H1 (cell line): ENCODE data around the gene TOMM40L. TPM values are rescaled to one million over a fixed set of nuclear protein-coding genes. Genes with fewer than 3 reads are reported as not detected.

Source experiments
- CTCF ChIA-PET: fragments of 300-600 bp; sonication (Branson Sonifier 250); formaldehyde crosslinking; loops from one replicate; lab custom pipeline; 2021; ENCODE audit not compliant: partially characterized antibody; lab: Charles Lee
- POLR2A ChIA-PET: fragments of 300-600 bp; sonication (Branson Sonifier 250); formaldehyde crosslinking; loops from one replicate; lab custom pipeline; 2021; ENCODE audit warnings: inconsistent platforms; ENCODE audit not compliant: partially characterized antibody; lab: Charles Lee
- DNase-seq, 2 experiments: peaks; one replicate each; pipeline versions ENCODE4 v3.0.0 to v3.0.0-alpha.2; 2010 to 2022; ENCODE audit warnings: low spot score in 2 of 2, low read depth in 1 of 2, mixed read lengths in 1 of 2
- FAIRE-seq: peaks from 2 replicates; lab custom pipeline; 2011; peaks lifted over from hg19 to GRCh38; lab: Jason Lieb, UNC
- H2AFZ ChIP-seq: 2 replicates; pipeline ENCODE4 v1.8.1; 2012; ENCODE audit warnings: low read length, inconsistent platforms
- H2AK5ac ChIP-seq: 2 replicates; pipeline ENCODE4 v1.6.1; 2013; ENCODE audit warnings: low read depth, low read length
- H2BK120ac ChIP-seq: replicated peaks from 2 replicates; pipeline ENCODE3; 2013; ENCODE audit warnings: low read depth, low read length, inconsistent platforms
- H2BK12ac ChIP-seq: 2 replicates; pipeline ENCODE4 v1.6.1; 2013; ENCODE audit warnings: low read depth, low read length
- H2BK15ac ChIP-seq: 2 replicates; pipeline ENCODE4 v1.6.1; 2013; ENCODE audit warnings: low read length
- H2BK20ac ChIP-seq: 2 replicates; pipeline ENCODE4 v1.6.1; 2013; ENCODE audit warnings: low read length
- H2BK5ac ChIP-seq: 2 replicates; pipeline ENCODE4 v1.6.1; 2013; ENCODE audit warnings: low read depth, low read length
- H3K14ac ChIP-seq: 2 replicates; pipeline ENCODE4 v1.6.1; 2013; ENCODE audit warnings: inconsistent platforms; ENCODE audit not compliant: insufficient read length
- H3K18ac ChIP-seq: 2 replicates; pipeline ENCODE4 v1.6.1; 2013; ENCODE audit warnings: low read length; ENCODE audit errors: extremely low read depth
- H3K23ac ChIP-seq: 2 replicates; pipeline ENCODE4 v1.6.1; 2013; ENCODE audit warnings: inconsistent platforms; ENCODE audit not compliant: insufficient read length
- H3K23me2 ChIP-seq: 2 replicates; pipeline ENCODE4 v1.6.1; 2013; ENCODE audit warnings: low read depth, low read length
- H3K27ac ChIP-seq: 2 replicates; pipeline ENCODE4 v1.6.1; 2011; ENCODE audit warnings: low read depth, low read length, inconsistent platforms
- H3K27me3 ChIP-seq, 4 experiments: replicated peaks in 1 of 4; 1 replicate in 1 of 4; 2 replicates in 3 of 4; pipeline versions ENCODE4 v1.6.1 to v1.8.1; 2011 to 2013; ENCODE audit warnings: low read length in 3 of 4, mild to moderate bottlenecking in 3 of 4, inconsistent platforms in 2 of 4, mixed read lengths in 2 of 4, moderate library complexity in 1 of 4; ENCODE audit not compliant: control insufficient read depth in 3 of 4, insufficient read depth in 3 of 4; ENCODE audit errors: extremely low read depth in 1 of 4
- H3K36me3 ChIP-seq, 4 experiments: 2 replicates each; pipeline versions ENCODE4 v1.6.1 to v1.8.1; 2011 to 2013; ENCODE audit warnings: mild to moderate bottlenecking in 4 of 4, low read length in 3 of 4, moderate library complexity in 2 of 4, control low read depth in 1 of 4, inconsistent platforms in 1 of 4; ENCODE audit not compliant: insufficient read depth in 4 of 4, control insufficient read depth in 2 of 4
- H3K4ac ChIP-seq: replicated peaks from 2 replicates; pipeline ENCODE3; 2013; ENCODE audit warnings: low read length, low read depth, mixed read lengths, inconsistent platforms; ENCODE audit not compliant: insufficient read length
- H3K4me1 ChIP-seq, 4 experiments: replicated peaks in 1 of 4; 1 replicate in 1 of 4; 2 replicates in 3 of 4; pipeline versions ENCODE4 v1.6.1 to v1.8.1; 2011 to 2013; ENCODE audit warnings: low read length in 3 of 4, inconsistent platforms in 2 of 4, mixed read lengths in 1 of 4; ENCODE audit not compliant: insufficient read depth in 4 of 4, control insufficient read depth in 3 of 4
- H3K4me2 ChIP-seq, 2 experiments: 2 replicates each; pipeline versions ENCODE4 v1.6.1 to v1.8.1; 2011 to 2013; ENCODE audit warnings: low read depth in 2 of 2, low read length in 2 of 2, control low read depth in 1 of 2, inconsistent platforms in 1 of 2, mild to moderate bottlenecking in 1 of 2; ENCODE audit not compliant: insufficient read depth in 1 of 2
- H3K4me3 ChIP-seq, 4 experiments: fragments of 200-600, 300-600 bp in 1 of 4; sonication (generic), shearing (Covaris generic), sonication (Bioruptor Twin) in 1 of 4; 2 replicates each; pipeline versions ENCODE4 v1.5.1 to v1.8.1; 2011 to 2016; ENCODE audit warnings: low read length in 4 of 4, low read depth in 3 of 4, control low read depth in 2 of 4, inconsistent platforms in 2 of 4, mild to moderate bottlenecking in 2 of 4, mixed read lengths in 1 of 4, moderate library complexity in 1 of 4; ENCODE audit not compliant: insufficient read depth in 2 of 4; ENCODE audit errors: extremely low read depth in 1 of 4
- H3K56ac ChIP-seq: replicated peaks from 2 replicates; pipeline ENCODE3; 2013; ENCODE audit warnings: low read depth, mild to moderate bottlenecking, mixed read lengths, low read length, inconsistent platforms; ENCODE audit not compliant: insufficient read length
- H3K79me1 ChIP-seq: 2 replicates; pipeline ENCODE4 v1.6.1; 2013; ENCODE audit warnings: low read depth, low read length, control low read depth
- H3K79me2 ChIP-seq, 2 experiments: 2 replicates each; pipeline versions ENCODE4 v1.6.1 to v1.8.1; 2012 to 2013; ENCODE audit warnings: low read length in 2 of 2, mild to moderate bottlenecking in 2 of 2, inconsistent platforms in 1 of 2; ENCODE audit not compliant: insufficient read depth in 2 of 2, control insufficient read depth in 1 of 2
- H3K9ac ChIP-seq, 4 experiments: replicated peaks in 1 of 4; 1 replicate in 1 of 4; 2 replicates in 3 of 4; pipeline versions ENCODE4 v1.6.1 to v1.8.1; 2011 to 2013; ENCODE audit warnings: low read depth in 3 of 4, low read length in 3 of 4, control low read depth in 2 of 4, mild to moderate bottlenecking in 2 of 4, moderate library complexity in 2 of 4, inconsistent platforms in 1 of 4; ENCODE audit errors: extremely low read depth in 1 of 4
- H3K9me3 ChIP-seq, 2 experiments: 2 replicates each; pipeline versions ENCODE4 v1.6.1 to v1.8.1; 2012 to 2013; ENCODE audit warnings: mild to moderate bottlenecking in 2 of 2, moderate library complexity in 2 of 2, control low read depth in 1 of 2, inconsistent platforms in 1 of 2, low read depth in 1 of 2, low read length in 1 of 2, mixed read lengths in 1 of 2; ENCODE audit not compliant: insufficient read depth in 2 of 2
- H4K20me1 ChIP-seq, 2 experiments: replicated peaks in 1 of 2; 2 replicates each; pipeline versions ENCODE3 to v1.8.1; 2011 to 2013; ENCODE audit warnings: inconsistent platforms in 2 of 2, low read length in 2 of 2, mild to moderate bottlenecking in 1 of 2; ENCODE audit not compliant: insufficient read depth in 2 of 2, control insufficient read depth in 1 of 2
- H4K5ac ChIP-seq: 2 replicates; pipeline ENCODE4 v1.6.1; 2013; ENCODE audit warnings: low read length, low read depth, mixed read lengths, inconsistent platforms; ENCODE audit not compliant: insufficient read length
- H4K8ac ChIP-seq: 2 replicates; pipeline ENCODE4 v1.8.0; 2013; ENCODE audit warnings: mild to moderate bottlenecking, moderate library complexity, low read length, inconsistent platforms; ENCODE audit not compliant: insufficient read depth; ENCODE audit errors: extremely low read depth
- H4K91ac ChIP-seq: replicated peaks from 2 replicates; pipeline ENCODE3; 2013; ENCODE audit warnings: low read length, mixed read lengths, inconsistent platforms; ENCODE audit not compliant: insufficient read length
- BACH1 ChIP-seq: IDR thresholded peaks from 2 replicates; pipeline ENCODE4 v1.6.1; 2012; ENCODE audit warnings: low read length, improper control_type of control experiment
- BRCA1 ChIP-seq: IDR thresholded peaks from 2 replicates; pipeline ENCODE4 v1.6.1; 2012; ENCODE audit warnings: low read depth, low read length, improper control_type of control experiment
- GTF2F1 ChIP-seq: IDR thresholded peaks from 2 replicates; pipeline ENCODE4 v1.6.1; 2012; ENCODE audit warnings: low read depth, low read length, improper control_type of control experiment, borderline replicate concordance
- HDAC2 ChIP-seq, 2 experiments: fragments of 300-600 bp in 1 of 2; sonication (generic) in 1 of 2; IDR thresholded peaks; 2 replicates each; pipeline ENCODE4 v1.6.1; 2011 to 2012; ENCODE audit warnings: low read depth in 2 of 2, low read length in 2 of 2, mild to moderate bottlenecking in 2 of 2, moderate library complexity in 2 of 2, borderline replicate concordance in 1 of 2, inconsistent platforms in 1 of 2
- RBBP5 ChIP-seq: IDR thresholded peaks from 2 replicates; pipeline ENCODE4 v1.7.1; 2012; ENCODE audit warnings: low read depth, mild to moderate bottlenecking, inconsistent platforms, low read length, moderate library complexity, borderline replicate concordance
- WGBS, 2 experiments: shearing (Covaris generic) in 1 of 2; methylation state at CpG; one replicate each; pipeline versions ENCODE4 v1.1.6 to v1.1.7; 2013 to 2015; ENCODE audit warnings: low lambda C conversion rate in 2 of 2, mixed read lengths in 2 of 2, inconsistent platforms in 1 of 2, low coverage in 1 of 2, missing lambda C conversion rate in 1 of 2; ENCODE audit not compliant: insufficient replicate concordance in 2 of 2, insufficient coverage in 1 of 2, insufficient read length in 1 of 2; ENCODE audit errors: extremely low coverage in 1 of 2, missing lambda C conversion rate in 1 of 2; 5-methylcytosine and 5-hydroxymethylcytosine counted together
- polyA plus RNA-seq, 7 experiments: library from polyadenylated mRNA; depleted of rRNA in 3 of 7; stranded (reverse) in 5 of 7; unstranded in 2 of 7; fragments of >200 nt in 5 of 7; fragments of 200-250 nt in 2 of 7; gene quantifications; 1 replicate in 5 of 7; 2 replicates in 1 of 7; 4 replicates in 1 of 7; pipeline versions ENCODE4 v1.2.1 to v1.2.3, GENCODE V29; 2011 to 2013; ENCODE audit warnings: missing spikeins in 2 of 7, mixed read lengths in 2 of 7
- total RNA-seq: library from RNA; stranded (reverse); fragmentation: NEBNext Ultra II Directional; extraction: Animal tissue kit (Norgen Biotek cat#: 25700); gene quantifications from 2 replicates; pipeline ENCODE4 v1.2.1, GENCODE V29; 2021

The TOMM40L gene
- total and polyA plus RNA-seq, 2 of the 8 experiments (the other 6 are each of a cell fraction or from before 2014, with no cell fraction given): 11.4 to 15.0 TPM

GRCh38 chr1:161218301-161219077 is 7.4 kb upstream of the TOMM40L start:
- POLR2A ChIA-PET: interaction anchor here (1.1 to 9.9 kb wide), 4 partner anchors 11 to 19 kb away, joined by 3 to 82 read pairs (median 4); partner anchors contain the start of genes ADAMTS4 and NDUFS2
- no peak overlapping the region for H2BK120ac ChIP-seq
- CTCF ChIA-PET: interaction anchor here (1.4 to 23.7 kb wide), 8 partner anchors 10 to 164 kb away, joined by 3 to 427 read pairs (median 46); partner anchors contain the start of genes ADAMTS4, NDUFS2 and TOMM40L
- H3K18ac ChIP-seq: no peak overlapping the region
- H3K9me3 ChIP-seq: no peaks in the 10 kb centered on the region
- H3K23ac ChIP-seq: no peak overlapping the region
- peaks cover 7 to 11% (median 9%) of the 10 kb centered on the region in 4 experiments; a peak in 7 of 8 replicates for H3K36me3 ChIP-seq
- FAIRE-seq: no peak
- no peaks in the 10 kb centered on the region for H3K79me1 ChIP-seq
- H2BK12ac ChIP-seq: no peak overlapping the region
- no peak overlapping the region for H2AFZ ChIP-seq
- H3K9ac ChIP-seq: no peak overlapping the region; a peak in 1 of 7 replicates
- no peak overlapping the region for H3K14ac ChIP-seq
- H3K4ac ChIP-seq: no peak overlapping the region
- TF ChIP-seq HDAC2 (IDR thresholded peaks at IDR 0.05; ENCODE audit: borderline replicate concordance in 1 of 2, low read depth in 2 of 2, low read length in 2 of 2): no peak
- no peak for TF ChIP-seq GTF2F1
- no peak for TF ChIP-seq RBBP5
- no peak for TF ChIP-seq BRCA1
- no peak for TF ChIP-seq BACH1
- TF ChIP-seq, all 59 proteins: peak for 0
- H3K79me2 ChIP-seq: no peaks in the 10 kb centered on the region
- no peak overlapping the region for H2AK5ac ChIP-seq
- H2BK20ac ChIP-seq: no peak overlapping the region
- no peak overlapping the region for H4K5ac ChIP-seq
- no peak overlapping the region for H3K27ac ChIP-seq
- no peak overlapping the region; the same call in 1 of the 2 replicates for H2BK5ac ChIP-seq
- peak overlapping the region in 1 of 2 experiments; percentile 8; a peak in 1 of 4 replicates for H3K4me2 ChIP-seq
- H4K20me1 ChIP-seq: peaks cover 0 to 2% of the 10 kb centered on the region in 2 experiments
- no peak for DNase-seq
- WGBS, 2 experiments: 86% methylated on average over 7 of the region's 8 CpGs; no CpG with 5 or more reads in 1 of the 2 experiments
- H4K91ac ChIP-seq: peak overlapping the region; percentile 56
- H3K4me1 ChIP-seq: peaks cover 0 to 13% (median 0%) of the 10 kb centered on the region in 4 experiments; a peak in 3 of 7 replicates
- H3K56ac ChIP-seq: no peak overlapping the region
- 0 out of 2 replicates have a peak overlapping the region, but pooled peaks have one; percentile 61 for H2BK15ac ChIP-seq
- no peaks in the 10 kb centered on the region for H3K23me2 ChIP-seq
- H3K27me3 ChIP-seq: 0 out of 7 replicates have a peak, but pooled peaks cover 0 to 2% (median 0%) of the 10 kb centered on the region in 4 experiments
- H3K4me3 ChIP-seq: no peak overlapping the region
- H4K8ac ChIP-seq: no peak overlapping the region
